ENCODE data around the gene MOCS3. TPM values are rescaled to one million over a fixed set of nuclear protein-coding genes. Genes with fewer than 3 reads are reported as not detected.
A peak's percentile ranks its signal among the peaks of the same experiment; 100 is the strongest.

MOCS3 gene
- total RNA-seq, 5 donors from 2014 or later (not counting 1 experiment from before 2014, with no cell fraction given) = 2.6 to 8.3 (median 7.6) TPM

GRCh38 chr20:50992733-50993457 lies 34.3 kb downstream of the MOCS3 start:
- H3K9me3 ChIP-seq = no peaks in the 10 kb centered on the region
- no peak overlapping the region for H3K27ac ChIP-seq (ENCODE audit: low read length)
- ATAC-seq (replicated peaks in 1 of 4) (peak; percentile 45 to 79 (median 57)), DNase-seq (peak in 20 of 35 experiments; percentile 3 to 59 (median 12))
- H3K4me1 Mint-ChIP-seq = no peaks in the 10 kb centered on the region
- ChIA-PET POLR2A (no interaction called here), CTCF (interaction anchor here in 1 of 2 donors (1.2 kb wide), 1 partner anchor 316 kb away, joined by 4 read pairs; no protein-coding TSS in a partner anchor)
- no peak overlapping the region for H3K27ac Mint-ChIP-seq
- 52% methylated on average over 8 of the region's 13 CpGs for WGBS (ENCODE audit: insufficient coverage)
- peaks cover 0 to 3% (median 0%) of the 10 kb centered on the region in 3 donors for H3K9me3 Mint-ChIP-seq
- no peak overlapping the region for H3K4me3 Mint-ChIP-seq
- H3K36me3 Mint-ChIP-seq = no peaks in the 10 kb centered on the region
- no peak overlapping the region for H3K4me3 ChIP-seq (ENCODE audit: control insufficient read depth in 1 of 2, extremely low read depth in 1 of 2, low read length in 1 of 2)
- peaks cover 2 to 34% of the 10 kb centered on the region in 2 experiments for H3K27me3 ChIP-seq (replicated peaks in 1 of 2; ENCODE audit: control insufficient read depth in 2 of 2, extremely low read depth in 1 of 2, insufficient read depth in 2 of 2, low read length in 1 of 2)
- H3K4me1 ChIP-seq (ENCODE audit: control insufficient read depth in 1 of 2, extremely low read depth in 1 of 2, insufficient read depth in 2 of 2, low read length in 2 of 2) = no peaks in the 10 kb centered on the region
- H3K27me3 Mint-ChIP-seq = peaks cover 4 to 8% of the 10 kb centered on the region in 2 donors
- no peaks in the 10 kb centered on the region for H3K36me3 ChIP-seq (ENCODE audit: control insufficient read depth in 2 of 2, extremely low read depth in 1 of 2, insufficient read depth in 1 of 2, low read length in 1 of 2)

- CTCF ChIA-PET = interaction anchor here in 1 of 2 donors (1.2 kb wide), 1 partner anchor 315 kb away, joined by 4 read pairs; no protein-coding TSS in a partner anchor
Measured at GRCh38 chr20:50993876-50994275, 35.3 kb downstream of the MOCS3 start.

GRCh38 chr20:50995506-50995905 lies 36.9 kb downstream of the MOCS3 start:
- H3K36me3 ChIP-seq (ENCODE audit: control insufficient read depth in 2 of 2, extremely low read depth in 1 of 2, insufficient read depth in 1 of 2, low read length in 1 of 2) = no peaks in the 10 kb centered on the region
- no peak overlapping the region for H3K27ac ChIP-seq (ENCODE audit: low read length)
- Mint-ChIP-seq H3K4me3 (no peak overlapping the region), H3K4me1 (no peaks in the 10 kb centered on the region), H3K27ac (no peak overlapping the region), H3K9me3 (peaks cover 0 to 3% (median 0%) of the 10 kb centered on the region in 3 donors), H3K27me3 (peaks cover 18 to 24% of the 10 kb centered on the region in 2 donors), H3K36me3 (no peaks in the 10 kb centered on the region)
- ChIA-PET POLR2A (no interaction called here), CTCF (interaction anchor here in 1 of 2 donors (0.5 to 0.7 kb wide), 2 partner anchors 21 to 1045 kb away, joined by 6 to 8 read pairs; no protein-coding TSS in a partner anchor)
- H3K4me3 ChIP-seq (ENCODE audit: control insufficient read depth in 1 of 2, extremely low read depth in 1 of 2, low read length in 1 of 2) = no peak overlapping the region
- DNase-seq = no peak
- no peaks in the 10 kb centered on the region for H3K4me1 ChIP-seq (ENCODE audit: control insufficient read depth in 1 of 2, extremely low read depth in 1 of 2, insufficient read depth in 2 of 2, low read length in 2 of 2)
- no CpG with 5 or more reads among the region's 5 CpGs for WGBS (ENCODE audit: insufficient coverage)
- H3K27me3 ChIP-seq (replicated peaks in 1 of 2; ENCODE audit: control insufficient read depth in 2 of 2, extremely low read depth in 1 of 2, insufficient read depth in 2 of 2, low read length in 1 of 2) = peaks cover 3 to 46% of the 10 kb centered on the region in 2 experiments
- H3K9me3 ChIP-seq = no peaks in the 10 kb centered on the region
- ATAC-seq (replicated peaks in 1 of 4) = no peak

More at GRCh38 chr20:50993876-50994275, 35.3 kb downstream of the MOCS3 start:
- H3K9me3 ChIP-seq = no peaks in the 10 kb centered on the region
- H3K27ac ChIP-seq (ENCODE audit: low read length) = no peak overlapping the region
- H3K36me3 ChIP-seq (ENCODE audit: control insufficient read depth in 2 of 2, extremely low read depth in 1 of 2, insufficient read depth in 1 of 2, low read length in 1 of 2) = no peaks in the 10 kb centered on the region
- H3K36me3 Mint-ChIP-seq = no peaks in the 10 kb centered on the region
- no peaks in the 10 kb centered on the region for H3K4me1 ChIP-seq (ENCODE audit: control insufficient read depth in 1 of 2, extremely low read depth in 1 of 2, insufficient read depth in 2 of 2, low read length in 2 of 2)
- H3K4me3 Mint-ChIP-seq = no peak overlapping the region
- no peaks in the 10 kb centered on the region for H3K4me1 Mint-ChIP-seq
- no peak for DNase-seq
- H3K27me3 ChIP-seq (replicated peaks in 1 of 2; ENCODE audit: control insufficient read depth in 2 of 2, extremely low read depth in 1 of 2, insufficient read depth in 2 of 2, low read length in 1 of 2) = peaks cover 3 to 38% of the 10 kb centered on the region in 2 experiments
- POLR2A ChIA-PET = no interaction called here
- no peak overlapping the region for H3K4me3 ChIP-seq (ENCODE audit: control insufficient read depth in 1 of 2, extremely low read depth in 1 of 2, low read length in 1 of 2)
- peaks cover 0 to 3% (median 0%) of the 10 kb centered on the region in 3 donors for H3K9me3 Mint-ChIP-seq
- no peak overlapping the region for H3K27ac Mint-ChIP-seq
- ATAC-seq (replicated peaks in 1 of 4) = no peak
- peaks cover 8 to 12% of the 10 kb centered on the region in 2 donors for H3K27me3 Mint-ChIP-seq
- WGBS (ENCODE audit: insufficient coverage) = 60% methylated on average over 1 of the region's 9 CpGs

- Mint-ChIP-seq H3K27me3 (peaks cover 22 to 33% of the 10 kb centered on the region in 2 donors), H3K36me3 (no peaks in the 10 kb centered on the region), H3K9me3 (peaks cover 0 to 3% (median 0%) of the 10 kb centered on the region in 3 donors), H3K4me3 (no peak overlapping the region), H3K27ac (no peak overlapping the region), H3K4me1 (no peaks in the 10 kb centered on the region)
- ChIA-PET CTCF (interaction anchor here in 1 of 2 donors (0.6 to 1.0 kb wide), 2 partner anchors 9 kb away, joined by 4 to 5 read pairs; no protein-coding TSS in a partner anchor), POLR2A (interaction anchor here in 1 of 2 donors (0.6 kb wide), 1 partner anchor 1249 kb away, joined by 7 read pairs; no protein-coding TSS in a partner anchor)
- no peaks in the 10 kb centered on the region for H3K36me3 ChIP-seq (ENCODE audit: control insufficient read depth in 2 of 2, extremely low read depth in 1 of 2, insufficient read depth in 1 of 2, low read length in 1 of 2)
- whole genome bisulfite sequencing (ENCODE audit: insufficient coverage) = 13% methylated on average over 2 of the region's 10 CpGs
- H3K27me3 ChIP-seq (replicated peaks in 1 of 2; ENCODE audit: control insufficient read depth in 2 of 2, extremely low read depth in 1 of 2, insufficient read depth in 2 of 2, low read length in 1 of 2) = peaks cover 3 to 52% of the 10 kb centered on the region in 2 experiments
- DNase-seq = no peak
- H3K9me3 ChIP-seq = no peaks in the 10 kb centered on the region
- H3K4me1 ChIP-seq (ENCODE audit: control insufficient read depth in 1 of 2, extremely low read depth in 1 of 2, insufficient read depth in 2 of 2, low read length in 2 of 2) = no peaks in the 10 kb centered on the region
- H3K27ac ChIP-seq (ENCODE audit: low read length) = no peak overlapping the region
- ATAC-seq (replicated peaks in 1 of 4) = no peak
- H3K4me3 ChIP-seq (ENCODE audit: control insufficient read depth in 1 of 2, extremely low read depth in 1 of 2, low read length in 1 of 2) = no peak overlapping the region
Measured at GRCh38 chr20:50996901-50997865, 38.6 kb downstream of the MOCS3 start.

GRCh38 chr20:50999355-50999754 lies 40.7 kb downstream of the MOCS3 start:
- ATAC-seq (replicated peaks in 1 of 4) (no peak), DNase-seq (no peak)
- H3K27ac Mint-ChIP-seq = no peak overlapping the region
- H3K4me1 Mint-ChIP-seq = no peaks in the 10 kb centered on the region
- 83% methylated on average over 4 of the region's 4 CpGs for WGBS (ENCODE audit: insufficient coverage)
- Histone ChIP-seq H3K27me3 (replicated peaks in 1 of 2; ENCODE audit: control insufficient read depth in 2 of 2, extremely low read depth in 1 of 2, insufficient read depth in 2 of 2, low read length in 1 of 2) (peaks cover 3 to 55% of the 10 kb centered on the region in 2 experiments), H3K4me1 (ENCODE audit: control insufficient read depth in 1 of 2, extremely low read depth in 1 of 2, insufficient read depth in 2 of 2, low read length in 2 of 2) (no peaks in the 10 kb centered on the region), H3K4me3 (ENCODE audit: control insufficient read depth in 1 of 2, extremely low read depth in 1 of 2, low read length in 1 of 2) (no peak overlapping the region), H3K36me3 (ENCODE audit: control insufficient read depth in 2 of 2, extremely low read depth in 1 of 2, insufficient read depth in 1 of 2, low read length in 1 of 2) (no peaks in the 10 kb centered on the region), H3K9me3 (no peaks in the 10 kb centered on the region), H3K27ac (ENCODE audit: low read length) (no peak overlapping the region)
- H3K27me3 Mint-ChIP-seq = peaks cover 26 to 40% of the 10 kb centered on the region in 2 donors
- no peaks in the 10 kb centered on the region for H3K9me3 Mint-ChIP-seq
- H3K36me3 Mint-ChIP-seq = no peaks in the 10 kb centered on the region
- no peak overlapping the region for H3K4me3 Mint-ChIP-seq
- CTCF ChIA-PET = no interaction called here
- POLR2A ChIA-PET = no interaction called here

Measured in T-cell (primary cell).